Hematopoietic multipotent progenitor cell treated with erythropoietin and hydrocortisone succinate and interleukin-3 and kit ligand, for 15 days (in vitro differentiated cells): Measurements from ENCODE around the gene CITED4.

Experiments
- DNase-seq: peaks from one replicate; pipeline ENCODE4 v3.0.0-alpha.2; 2015; ENCODE audit warnings: low spot score

The CITED4 gene

DNA sequence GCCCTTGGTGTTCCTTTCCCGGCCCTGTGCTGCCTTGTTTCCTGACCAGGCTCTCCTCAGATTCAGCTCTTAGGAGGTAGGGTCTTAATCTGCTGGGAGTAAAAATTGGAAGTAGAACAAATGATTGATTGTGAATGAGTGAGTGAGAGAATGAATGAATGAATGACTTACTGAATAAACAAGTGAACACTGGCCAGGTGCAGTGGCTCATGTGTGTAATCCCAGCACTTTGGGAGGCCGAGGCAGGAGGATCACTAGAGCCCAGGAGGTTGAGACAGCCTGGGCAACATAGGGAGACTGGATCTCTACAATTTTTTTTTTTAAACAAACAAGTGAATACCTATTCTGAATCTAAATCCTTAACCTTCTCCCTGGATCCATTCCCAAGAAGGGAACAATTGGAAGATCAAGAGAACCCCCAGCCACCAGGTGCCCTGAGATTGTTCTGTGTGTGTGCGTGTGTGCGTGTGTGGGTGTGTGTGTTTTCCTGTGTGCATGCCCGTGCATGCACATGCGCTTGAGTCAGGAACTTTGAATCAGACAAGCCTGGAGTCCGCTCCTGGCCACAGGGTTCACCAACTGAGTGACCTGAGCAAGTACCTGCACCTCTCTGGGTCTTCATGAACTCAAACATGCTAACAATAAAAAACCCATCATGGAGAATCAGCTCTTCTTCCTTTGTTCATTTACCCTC lies 24.3 kb upstream of the CITED4 start:
- DNase-seq: no peak

- DNase-seq: no peak
Observed at GRCh38 chr1:40884055-40884795, 22.1 kb upstream of the CITED4 start.

DNA sequence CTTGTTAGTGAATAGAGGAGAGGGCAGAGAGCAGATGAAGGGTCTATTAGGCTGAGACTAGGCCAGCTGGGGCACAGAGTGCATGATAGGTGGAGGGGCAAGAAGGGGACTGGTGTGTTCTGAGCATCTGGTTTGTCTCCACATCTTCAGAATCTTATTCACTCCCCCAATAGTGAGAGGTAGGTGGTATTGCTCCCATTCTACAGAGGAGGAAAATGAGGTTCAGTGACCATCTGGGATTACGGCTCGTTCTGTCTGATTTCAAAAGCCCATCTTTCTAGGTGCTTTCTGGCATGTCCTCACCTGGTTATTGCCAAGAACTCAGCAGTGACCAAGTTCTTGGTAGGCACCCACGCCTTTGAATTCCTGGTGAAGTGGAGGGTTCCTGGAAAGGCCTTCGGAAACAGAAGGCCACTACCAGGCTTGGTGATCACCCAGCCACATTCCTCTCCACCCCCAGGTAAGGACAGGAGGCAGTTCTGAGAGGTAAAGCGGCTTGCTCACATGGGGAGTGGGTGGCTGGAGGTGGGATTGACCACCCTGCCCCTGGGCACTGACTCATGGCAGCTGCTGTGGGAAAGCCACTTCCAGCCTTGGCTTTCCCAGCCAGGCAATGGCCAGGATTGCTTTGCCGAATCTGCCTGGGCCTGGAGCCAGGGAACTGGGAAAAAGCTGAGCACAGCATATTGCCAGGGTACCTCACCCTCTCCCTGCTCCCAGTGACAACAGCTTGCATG lies 18.8 kb upstream of the CITED4 start:
- no peak for DNase-seq

DNA sequence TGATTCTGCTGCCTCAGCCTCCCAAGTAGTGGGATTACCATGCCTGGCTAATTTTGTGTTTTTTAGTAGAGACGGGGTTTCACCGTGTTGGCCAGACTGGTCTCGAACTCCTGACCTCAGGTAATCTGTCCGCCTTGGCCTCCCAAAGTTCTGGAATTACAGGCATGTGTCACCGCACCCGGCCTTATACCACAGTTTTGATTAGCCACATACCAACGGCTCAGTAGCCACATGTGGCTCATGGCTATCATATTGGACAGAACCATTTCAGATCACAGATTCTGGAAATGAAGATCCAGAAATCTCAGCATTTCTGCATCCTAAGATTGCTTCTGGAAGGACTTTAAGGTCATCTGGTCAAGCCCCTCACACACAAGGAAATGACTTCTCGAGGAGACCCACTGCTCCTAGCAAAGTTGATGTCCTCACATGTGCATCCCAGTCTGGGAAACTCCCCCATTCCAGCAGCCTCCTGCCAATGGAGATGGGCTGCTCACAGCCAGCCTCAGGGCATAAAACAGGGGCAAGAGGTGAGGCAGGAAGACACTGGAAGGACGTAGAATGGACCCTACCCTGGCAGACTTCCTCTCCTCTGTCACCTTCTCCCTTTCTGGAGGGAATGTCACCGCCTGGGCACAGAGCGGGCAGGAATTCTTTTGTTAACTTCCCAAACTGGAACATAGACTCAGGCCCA lies 17.5 kb upstream of the CITED4 start:
- DNase-seq: no peak

GRCh38 chr1:40878906-40879305 lies 16.7 kb upstream of the CITED4 start:
- DNase-seq: no peak

- no peak for DNase-seq
Observed at GRCh38 chr1:40877698-40878097, 15.5 kb upstream of the CITED4 start.

DNA sequence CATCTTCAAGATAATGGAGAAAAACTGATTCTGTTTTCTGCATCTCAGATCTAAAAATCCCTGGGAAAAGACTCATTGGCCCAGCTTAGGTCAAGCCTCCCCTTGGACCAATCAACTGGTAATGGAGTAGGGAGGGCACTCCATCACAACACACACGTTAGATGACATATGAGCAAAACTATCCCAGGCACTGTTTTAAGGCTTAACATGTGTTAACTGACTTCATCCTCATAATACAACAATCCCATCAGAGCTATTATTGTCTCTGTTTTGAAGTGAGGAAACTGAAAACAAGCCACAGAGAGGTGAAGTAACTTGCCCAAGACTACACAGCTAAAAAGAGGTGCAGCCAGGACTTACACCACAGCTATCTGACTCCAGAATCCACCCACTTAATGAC lies 14.7 kb upstream of the CITED4 start:
- no peak for DNase-seq

- DNase-seq: no peak
Observed at GRCh38 chr1:40876436-40876761, 14.2 kb upstream of the CITED4 start.

DNA sequence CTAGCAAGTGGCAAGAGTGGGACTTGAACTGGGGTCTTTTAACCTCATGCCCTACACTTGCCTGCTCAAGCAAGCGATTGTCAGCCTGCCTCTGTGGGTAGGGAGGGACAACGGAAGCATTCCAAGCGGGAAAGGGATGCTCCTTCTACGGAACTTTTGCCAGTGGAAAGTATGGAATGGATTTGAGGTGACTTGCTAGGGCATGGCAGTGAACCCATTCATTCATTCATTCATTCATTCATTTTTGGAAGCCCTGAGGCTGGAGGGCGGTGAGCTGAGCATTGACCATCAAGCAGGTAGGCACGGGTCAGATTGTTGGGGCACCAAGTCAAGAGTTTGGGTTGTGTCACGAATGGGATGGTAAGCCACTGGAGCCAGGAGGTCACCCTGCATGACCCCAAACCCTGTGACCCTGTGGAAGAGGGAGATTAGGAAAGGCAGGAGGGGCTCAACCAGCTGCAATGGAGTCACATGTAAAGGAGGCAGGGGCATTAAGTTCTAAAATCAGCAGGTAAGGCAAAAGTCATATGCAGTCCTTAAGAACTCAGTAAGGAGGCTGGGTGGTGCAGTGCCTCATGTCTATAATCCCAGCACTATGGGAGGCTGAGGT lies 11.8 kb upstream of the CITED4 start:
- DNase-seq: no peak

GRCh38 chr1:40872276-40872675 lies 10.1 kb upstream of the CITED4 start:
- DNase-seq: no peak

DNA sequence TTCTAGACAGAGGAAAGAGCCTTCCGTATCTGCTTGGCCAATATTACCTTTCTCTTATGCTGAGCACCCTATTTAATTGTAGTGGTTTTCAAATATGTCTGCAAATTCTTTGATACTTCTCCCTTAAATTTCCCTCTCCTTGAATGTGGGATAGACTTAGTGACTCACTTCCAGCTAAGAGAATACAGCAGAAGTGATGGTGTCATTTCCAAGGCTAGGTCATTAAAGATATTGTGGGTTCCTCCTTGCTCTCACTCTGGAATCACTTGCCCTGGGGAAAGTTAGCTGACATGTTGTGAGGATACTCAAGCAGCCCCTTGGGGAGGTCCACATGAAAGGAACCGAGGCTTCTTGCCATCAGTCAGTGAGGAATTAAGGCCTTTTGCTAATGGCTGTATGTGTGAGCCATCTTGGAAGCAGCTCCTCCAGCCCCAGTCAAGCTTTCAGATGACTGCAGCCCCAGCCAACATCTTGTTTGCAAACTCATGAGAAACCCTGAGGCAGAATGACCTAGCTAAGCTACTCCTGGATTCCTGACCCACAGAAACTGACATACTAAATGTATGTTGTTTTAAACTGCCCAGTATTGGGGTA lies 8.1 kb upstream of the CITED4 start:
- no peak for DNase-seq

DNA sequence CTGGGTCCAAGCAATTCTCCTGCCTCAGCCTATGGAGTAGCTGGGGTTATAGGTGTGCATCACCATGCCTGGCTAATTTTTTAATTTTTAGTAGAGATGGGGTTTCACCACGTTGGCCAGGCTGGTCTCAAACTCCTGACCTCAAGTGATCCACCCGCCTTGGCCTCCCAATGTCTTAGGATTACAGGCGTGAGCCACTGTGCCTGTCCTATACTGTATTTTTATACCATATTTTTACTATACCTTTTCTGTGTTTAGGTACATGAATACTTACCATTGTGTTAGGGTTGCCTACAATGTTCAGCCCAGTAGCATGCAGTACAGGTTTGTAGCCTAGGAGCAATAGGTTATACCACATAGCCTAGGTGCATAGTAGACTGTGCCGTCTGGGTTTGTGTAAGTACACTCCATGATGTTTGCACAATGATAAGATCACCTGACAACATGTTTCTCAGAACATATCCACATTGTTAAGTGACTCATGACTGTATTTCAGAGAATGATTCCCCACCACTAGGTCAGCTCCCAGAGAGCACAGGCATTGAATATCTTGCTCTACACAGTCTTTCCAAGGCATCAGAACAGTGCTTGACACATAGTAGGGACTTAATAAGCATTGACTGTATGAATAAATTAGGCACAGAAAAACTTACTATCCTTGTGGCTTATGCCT lies 6.0 kb upstream of the CITED4 start:
- no peak for DNase-seq

DNA sequence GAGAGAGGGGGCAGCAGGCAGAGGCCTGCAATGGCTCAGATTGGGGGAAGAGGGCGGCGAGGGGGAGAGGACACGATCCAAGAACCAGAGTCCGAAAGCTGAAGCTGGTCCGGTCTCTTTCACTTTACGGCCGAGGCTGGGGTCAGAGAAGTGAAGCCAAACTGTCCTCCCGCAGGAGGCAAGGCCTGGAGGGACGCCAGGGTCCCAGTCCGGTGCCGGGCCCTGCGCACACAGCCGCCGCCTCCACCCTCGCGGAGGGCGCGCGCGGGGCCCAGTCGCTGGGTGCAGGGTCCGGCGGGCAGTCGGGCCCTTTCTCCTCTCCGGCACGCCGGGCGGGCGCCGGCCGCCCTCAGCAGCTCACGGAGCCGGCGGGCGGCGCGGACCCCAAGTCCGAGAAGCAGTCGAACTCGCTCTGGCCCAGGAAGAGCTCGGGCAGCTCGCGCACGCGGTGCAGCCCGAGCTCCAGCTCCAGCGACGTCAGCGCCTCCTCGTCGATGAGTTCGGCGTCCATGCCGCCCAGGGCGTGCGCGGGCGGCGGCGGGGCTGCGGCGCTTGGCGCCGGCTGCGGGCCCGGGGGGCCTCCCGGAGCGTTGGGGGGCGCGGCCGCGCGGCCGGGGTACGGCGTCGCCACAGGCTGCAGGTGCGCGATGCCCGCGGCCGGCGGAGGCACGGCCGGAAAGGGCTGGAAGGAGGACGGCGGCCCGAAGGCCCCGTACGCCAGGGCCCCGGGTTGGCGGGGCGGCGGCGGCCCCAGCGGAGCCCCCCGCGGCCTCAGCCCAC lies 749 bp downstream of the CITED4 start:
- DNase-seq: no peak

GRCh38 chr1:40860706-40861223 lies 1.4 kb downstream of the CITED4 start:
- DNase-seq: no peak

DNA sequence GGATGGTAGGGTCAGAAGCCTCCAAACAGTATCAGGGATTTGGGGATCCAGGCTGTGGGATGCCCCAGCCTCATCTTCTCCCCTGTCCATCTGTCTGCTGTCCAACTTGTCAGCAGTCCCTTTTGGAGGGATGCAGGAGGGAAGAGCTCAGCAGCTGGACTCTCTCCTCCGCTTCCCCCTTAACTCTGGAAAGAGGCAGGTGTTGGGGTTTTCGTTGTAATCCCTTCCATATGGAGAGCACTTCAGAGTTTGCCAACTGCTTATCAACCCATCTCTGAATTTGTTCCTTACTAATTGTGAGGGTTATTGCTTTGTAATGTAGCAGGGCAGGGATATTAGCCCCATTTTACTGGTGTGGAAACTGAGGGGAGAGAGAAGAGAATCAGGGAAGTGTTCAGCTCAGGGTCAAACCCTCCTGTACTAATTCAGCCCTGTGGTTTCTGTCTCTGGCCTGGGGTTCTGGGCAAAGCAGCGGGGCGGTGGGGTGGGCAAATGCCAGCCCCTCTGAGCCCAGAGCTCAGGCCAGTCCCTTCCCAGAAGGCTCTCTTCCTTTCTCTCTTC lies 3.2 kb downstream of the CITED4 start:
- no peak for DNase-seq

GRCh38 chr1:40857737-40858136 lies 4.4 kb downstream of the CITED4 start:
- DNase-seq: no peak

DNA sequence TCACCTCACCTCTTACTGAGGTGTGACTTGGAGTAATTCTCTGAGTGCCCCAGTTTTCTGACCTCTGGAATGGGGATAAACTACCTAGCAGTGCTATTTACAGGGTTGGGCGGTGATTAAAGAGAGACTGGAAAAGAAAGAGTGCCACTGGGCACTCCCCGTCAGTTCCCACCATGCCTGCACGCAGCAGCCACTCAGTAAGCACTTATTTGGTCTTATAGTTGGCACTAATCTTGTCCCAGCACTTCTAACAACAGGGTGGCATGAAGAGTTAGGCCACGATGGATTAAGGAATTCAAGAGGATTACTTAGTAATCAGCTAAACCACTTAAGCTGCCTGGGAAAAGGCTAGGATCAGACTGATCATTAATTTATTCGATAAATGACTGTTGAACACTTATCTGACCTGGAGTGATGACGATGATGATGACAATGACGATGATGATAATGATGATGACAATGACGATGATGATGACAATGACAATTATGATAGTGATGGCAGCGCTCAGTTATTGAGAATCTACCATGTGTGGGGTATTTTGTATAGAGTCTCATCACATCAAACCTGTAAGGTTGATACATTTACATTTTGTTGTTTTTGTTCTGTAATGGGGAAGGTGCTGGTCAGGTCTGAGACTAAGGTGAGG lies 5.4 kb downstream of the CITED4 start:
- no peak for DNase-seq

DNA sequence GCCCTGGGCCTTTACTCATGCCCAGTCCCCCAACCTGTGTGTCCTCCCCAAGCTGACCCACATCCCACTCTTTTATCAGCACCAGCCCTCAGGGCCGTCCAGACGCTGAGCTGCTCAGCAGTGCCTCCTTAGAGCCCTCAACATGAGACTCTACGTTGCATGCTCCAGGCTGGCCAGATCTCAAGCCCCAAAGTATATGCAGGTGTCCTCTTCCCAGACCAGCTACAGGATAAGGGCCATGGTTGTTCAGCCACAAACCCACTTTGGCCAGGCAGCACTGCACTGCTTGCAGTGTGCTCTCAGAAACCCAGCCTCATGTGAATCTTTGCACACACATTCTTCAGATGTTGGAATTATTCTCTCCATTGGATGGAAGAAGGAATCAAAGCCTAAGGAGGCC lies 6.0 kb downstream of the CITED4 start:
- no peak for DNase-seq

DNA sequence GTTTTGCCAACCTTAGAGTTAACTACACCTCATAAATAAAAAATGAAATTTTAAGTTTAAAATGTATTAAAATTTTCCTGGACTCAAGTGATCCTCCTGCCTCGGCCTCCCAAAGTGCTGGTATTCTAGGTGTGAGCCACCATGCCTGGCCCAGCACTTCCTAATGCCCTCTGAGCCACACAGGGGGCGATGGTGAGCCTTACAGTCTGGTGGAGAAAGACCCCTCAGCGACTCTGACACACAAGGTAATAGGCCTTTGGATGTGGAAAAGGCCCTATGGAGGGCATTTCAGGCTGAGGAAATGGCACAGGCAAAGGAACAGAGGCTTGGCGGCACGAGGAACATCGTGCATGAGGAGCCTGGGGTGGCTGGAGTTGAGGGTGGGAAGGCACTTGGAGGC lies 6.7 kb downstream of the CITED4 start:
- no peak for DNase-seq

DNA sequence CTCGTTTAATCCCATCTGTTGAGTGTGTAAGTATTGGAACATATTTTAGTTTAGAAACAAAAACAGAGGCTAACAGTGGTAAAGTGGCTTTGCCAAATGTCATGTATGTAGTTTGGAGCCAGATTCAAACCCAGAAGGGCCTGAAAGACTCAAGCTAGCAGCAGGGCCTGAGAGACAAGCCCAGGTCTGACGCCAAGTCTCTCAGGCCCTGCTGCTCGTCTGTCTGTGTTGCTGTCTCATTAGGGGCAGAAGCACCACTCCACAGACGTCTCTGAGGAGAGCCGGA lies 8.3 kb downstream of the CITED4 start:
- DNase-seq: no peak
